ENCODE data around the gene NANOG.

DNA sequence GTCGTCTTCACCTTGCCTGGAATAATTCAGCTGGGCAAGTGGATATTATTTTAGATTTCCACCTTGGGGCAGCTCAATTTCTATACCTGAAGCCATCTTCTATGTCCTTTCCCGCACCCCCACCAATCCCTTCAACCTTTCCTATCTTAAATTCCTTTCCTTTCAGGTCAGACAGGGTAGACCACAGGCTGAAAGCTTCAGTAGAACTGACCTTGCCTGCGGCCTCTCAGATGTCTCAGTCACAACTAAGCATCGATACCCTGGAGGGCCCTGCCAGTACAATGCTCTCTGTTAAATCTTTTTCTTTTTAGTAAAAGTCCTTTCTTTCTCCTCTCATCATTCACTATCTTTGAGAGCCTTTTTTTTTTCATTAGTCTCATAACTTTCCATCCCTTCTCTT lies 44.6 kb downstream of the NANOG start:
- TF ChIP-seq, protein P1, sequence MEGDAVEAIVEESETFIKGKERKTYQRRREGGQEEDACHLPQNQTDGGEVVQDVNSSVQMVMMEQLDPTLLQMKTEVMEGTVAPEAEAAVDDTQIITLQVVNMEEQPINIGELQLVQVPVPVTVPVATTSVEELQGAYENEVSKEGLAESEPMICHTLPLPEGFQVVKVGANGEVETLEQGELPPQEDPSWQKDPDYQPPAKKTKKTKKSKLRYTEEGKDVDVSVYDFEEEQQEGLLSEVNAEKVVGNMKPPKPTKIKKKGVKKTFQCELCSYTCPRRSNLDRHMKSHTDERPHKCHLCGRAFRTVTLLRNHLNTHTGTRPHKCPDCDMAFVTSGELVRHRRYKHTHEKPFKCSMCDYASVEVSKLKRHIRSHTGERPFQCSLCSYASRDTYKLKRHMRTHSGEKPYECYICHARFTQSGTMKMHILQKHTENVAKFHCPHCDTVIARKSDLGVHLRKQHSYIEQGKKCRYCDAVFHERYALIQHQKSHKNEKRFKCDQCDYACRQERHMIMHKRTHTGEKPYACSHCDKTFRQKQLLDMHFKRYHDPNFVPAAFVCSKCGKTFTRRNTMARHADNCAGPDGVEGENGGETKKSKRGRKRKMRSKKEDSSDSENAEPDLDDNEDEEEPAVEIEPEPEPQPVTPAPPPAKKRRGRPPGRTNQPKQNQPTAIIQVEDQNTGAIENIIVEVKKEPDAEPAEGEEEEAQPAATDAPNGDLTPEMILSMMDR (IDR thresholded peaks at IDR 0.05; ENCODE audit: low read length) = no peak
- TF ChIP-seq EZH2 (IDR thresholded peaks at IDR 0.05; ENCODE audit: borderline replicate concordance, low read length) = no peak

Measured in OCI-LY1 (cell line).